ENCODE measurements around the gene BST2. TPM values are rescaled to one million over a fixed set of nuclear protein-coding genes. Genes with fewer than 3 reads are reported as not detected.

BST2 gene
- total and polyA plus RNA-seq, 5 donors from 2014 or later: 45.6 to 175 (median 157) TPM

DNA sequence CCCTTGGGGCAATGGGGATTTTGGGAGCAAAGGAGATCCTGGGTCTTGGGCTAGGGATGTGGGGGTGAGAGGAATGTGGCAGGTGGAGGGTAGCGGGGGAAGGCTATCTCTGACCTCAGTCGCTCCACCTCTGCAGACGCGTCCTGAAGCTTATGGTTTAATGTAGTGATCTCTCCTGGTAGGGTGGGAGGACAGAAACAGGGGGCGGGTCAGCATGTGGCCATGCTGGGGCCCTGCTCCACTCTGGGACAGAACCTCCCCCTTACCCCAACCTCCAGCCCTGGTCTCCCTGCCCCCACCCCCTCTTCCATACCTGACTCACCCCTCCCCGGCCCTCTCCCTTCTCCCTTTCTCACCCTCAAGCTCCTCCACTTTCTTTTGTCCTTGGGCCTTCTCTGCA, 1.4 kb downstream of the BST2 start:
- H3K27me3 Mint-ChIP-seq: no peaks in the 10 kb centered on the region
- no peaks in the 10 kb centered on the region for H3K9me3 Mint-ChIP-seq
- peak overlapping the region; percentile 93 to 99 (median 94) for H3K4me3 Mint-ChIP-seq
- peak overlapping the region; percentile 90 for H3K4me3 ChIP-seq (ENCODE audit: low read depth, low read length)
- ATAC-seq (ENCODE audit: low read depth in 2 of 2) (no peak), DNase-seq (no peak)
- H3K4me1 Mint-ChIP-seq: peaks cover 10 to 45% (median 13%) of the 10 kb centered on the region in 4 donors
- H3K4me1 ChIP-seq (ENCODE audit: control insufficient read depth, insufficient read depth, low read length, poor library complexity, severe bottlenecking): peaks cover 44% of the 10 kb centered on the region
- H3K36me3 ChIP-seq (ENCODE audit: control insufficient read depth, insufficient read depth, low read length): peaks cover 7% of the 10 kb centered on the region
- peak overlapping the region; percentile 87 for H3K27ac ChIP-seq (ENCODE audit: insufficient read depth, low read length, poor library complexity, severe bottlenecking)
- H3K27me3 ChIP-seq (ENCODE audit: control insufficient read depth, insufficient read depth, low read length): no peaks in the 10 kb centered on the region
- H3K27ac Mint-ChIP-seq: peak overlapping the region; percentile 90 to 95 (median 93)
- H3K36me3 Mint-ChIP-seq: no peaks in the 10 kb centered on the region
- H3K9me3 ChIP-seq (ENCODE audit: control insufficient read depth in 2 of 2, low read length in 2 of 2): no peaks in the 10 kb centered on the region

DNA sequence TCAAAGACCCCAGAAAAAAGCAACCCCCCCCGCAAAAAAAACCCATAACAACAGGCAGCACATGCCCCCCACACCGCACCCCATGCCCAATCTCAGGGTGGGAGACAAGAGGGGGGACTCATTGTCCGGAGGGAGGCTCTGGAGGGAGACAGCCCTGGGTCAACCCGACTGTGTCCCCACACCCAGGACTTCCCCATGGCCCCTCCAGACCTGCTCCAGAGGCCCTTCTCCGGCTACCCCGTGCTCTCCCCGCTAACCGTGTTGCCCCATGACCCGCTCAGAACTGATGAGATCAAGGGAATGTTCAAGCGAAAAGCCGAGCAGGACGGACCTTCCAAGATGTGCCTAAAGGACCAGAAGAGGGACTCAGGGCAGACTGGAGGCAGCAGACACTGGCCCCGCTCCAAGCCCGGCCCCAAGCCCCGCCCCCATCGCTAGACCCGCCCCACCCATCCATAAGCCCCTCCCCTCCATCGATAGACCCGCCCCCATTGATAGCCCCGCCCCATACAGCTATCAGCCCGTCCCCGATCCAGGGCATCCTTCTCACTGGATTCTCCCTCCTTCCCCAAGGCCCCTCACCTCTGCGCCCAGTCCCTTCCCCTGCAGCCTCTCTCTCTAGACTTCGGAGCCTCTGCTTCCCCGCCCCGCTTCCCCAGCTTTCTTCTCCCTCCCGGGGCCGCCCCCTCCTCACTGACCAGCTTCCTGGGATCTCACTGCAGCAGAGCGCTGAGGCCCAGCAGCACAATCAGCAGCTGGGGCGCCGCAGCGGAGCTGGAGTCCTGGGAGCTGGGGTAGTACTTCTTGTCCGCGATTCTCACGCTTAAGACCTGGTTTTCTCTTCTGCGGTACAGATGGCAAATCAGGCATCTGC, 2.2 kb downstream of the BST2 start:
- H3K36me3 Mint-ChIP-seq: no peaks in the 10 kb centered on the region
- H3K27me3 ChIP-seq (ENCODE audit: control insufficient read depth, insufficient read depth, low read length): no peaks in the 10 kb centered on the region
- H3K27me3 Mint-ChIP-seq: no peaks in the 10 kb centered on the region
- H3K4me3 Mint-ChIP-seq: peak overlapping the region; percentile 93 to 99 (median 94)
- ATAC-seq (ENCODE audit: low read depth in 2 of 2) (peak; percentile 17 to 22), DNase-seq (peak in 2 of 3 donors; percentile 28 to 30)
- H3K27ac Mint-ChIP-seq: peak overlapping the region in 2 of 3 donors; percentile 89 to 93
- H3K27ac ChIP-seq (ENCODE audit: insufficient read depth, low read length, poor library complexity, severe bottlenecking): peak overlapping the region; percentile 87
- no peaks in the 10 kb centered on the region for H3K9me3 ChIP-seq (ENCODE audit: control insufficient read depth in 2 of 2, low read length in 2 of 2)
- peaks cover 7% of the 10 kb centered on the region for H3K36me3 ChIP-seq (ENCODE audit: control insufficient read depth, insufficient read depth, low read length)
- no peaks in the 10 kb centered on the region for H3K9me3 Mint-ChIP-seq
- no peak overlapping the region for H3K4me3 ChIP-seq (ENCODE audit: low read depth, low read length)
- peaks cover 10 to 45% (median 13%) of the 10 kb centered on the region in 4 donors for H3K4me1 Mint-ChIP-seq
- H3K4me1 ChIP-seq (ENCODE audit: control insufficient read depth, insufficient read depth, low read length, poor library complexity, severe bottlenecking): peaks cover 41% of the 10 kb centered on the region

DNA sequence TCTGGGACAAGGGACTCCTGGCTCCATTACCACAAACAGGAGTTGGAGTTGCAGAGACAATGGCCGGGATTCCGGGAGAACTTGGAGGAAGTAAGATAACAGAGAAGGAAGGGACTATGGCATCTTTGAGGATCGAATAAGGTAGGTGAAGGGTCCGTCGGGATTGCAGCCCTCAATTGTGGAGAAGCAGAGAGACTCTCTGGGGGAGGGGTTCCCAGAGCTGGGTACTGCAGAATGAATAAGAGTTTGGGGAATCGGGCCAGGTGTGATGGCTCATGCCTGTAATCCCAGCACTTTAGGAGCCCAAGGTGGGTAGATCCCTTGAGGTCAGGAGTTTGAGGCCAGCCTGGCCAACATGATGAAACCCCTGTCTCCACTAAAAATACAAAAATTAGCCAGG, 3.8 kb downstream of the BST2 start:
- Histone ChIP-seq H3K27me3 (ENCODE audit: control insufficient read depth, insufficient read depth, low read length) (no peaks in the 10 kb centered on the region), H3K4me1 (ENCODE audit: control insufficient read depth, insufficient read depth, low read length, poor library complexity, severe bottlenecking) (peaks cover 31% of the 10 kb centered on the region), H3K36me3 (ENCODE audit: control insufficient read depth, insufficient read depth, low read length) (peaks cover 7% of the 10 kb centered on the region), H3K4me3 (ENCODE audit: low read depth, low read length) (no peak overlapping the region), H3K27ac (ENCODE audit: insufficient read depth, low read length, poor library complexity, severe bottlenecking) (no peak overlapping the region), H3K9me3 (ENCODE audit: control insufficient read depth in 2 of 2, low read length in 2 of 2) (no peaks in the 10 kb centered on the region)
- ATAC-seq (ENCODE audit: low read depth in 2 of 2) (no peak), DNase-seq (no peak)
- peaks cover 3% of the 10 kb centered on the region for H3K36me3 Mint-ChIP-seq
- H3K27me3 Mint-ChIP-seq: no peaks in the 10 kb centered on the region
- no peak overlapping the region for H3K27ac Mint-ChIP-seq
- no peaks in the 10 kb centered on the region for H3K9me3 Mint-ChIP-seq
- peak overlapping the region in 2 of 4 donors; percentile 47 to 68 for H3K4me3 Mint-ChIP-seq
- H3K4me1 Mint-ChIP-seq: peaks cover 4 to 31% (median 7%) of the 10 kb centered on the region in 4 donors

DNA sequence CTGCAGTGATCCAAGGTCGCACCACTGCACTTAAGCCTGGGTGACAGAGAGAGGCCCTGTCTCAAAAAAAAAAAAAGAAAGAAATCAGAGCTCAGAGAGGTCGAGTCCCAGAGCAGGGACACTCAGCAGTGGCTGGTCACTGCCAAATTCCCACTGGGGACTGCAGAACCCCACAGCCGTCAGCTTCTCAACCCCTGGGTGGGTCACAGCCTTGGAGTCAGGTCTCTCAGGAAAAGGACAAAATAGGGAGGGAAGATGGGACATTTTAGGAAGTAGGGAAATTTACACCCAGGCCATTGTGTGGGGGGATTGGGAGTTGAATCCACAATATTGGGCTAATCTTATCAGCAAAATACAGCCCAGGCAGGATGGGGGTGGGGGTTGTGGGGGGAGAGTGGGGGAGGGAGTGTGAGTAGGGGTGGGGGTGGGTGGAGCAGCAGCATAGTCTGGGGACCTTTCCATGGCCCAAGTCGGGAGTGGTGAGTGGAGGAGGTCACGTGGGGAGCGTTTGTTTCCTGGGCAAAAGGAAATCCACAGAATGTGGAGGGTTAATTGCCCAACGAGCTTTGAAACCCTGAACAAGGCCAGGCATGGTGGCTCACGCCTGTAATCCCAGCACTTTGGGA, 6.4 kb downstream of the BST2 start:
- no peak overlapping the region for H3K4me3 Mint-ChIP-seq
- peaks cover 3% of the 10 kb centered on the region for H3K36me3 Mint-ChIP-seq
- peaks cover 7% of the 10 kb centered on the region for H3K36me3 ChIP-seq (ENCODE audit: control insufficient read depth, insufficient read depth, low read length)
- ATAC-seq (ENCODE audit: low read depth in 2 of 2) (no peak), DNase-seq (no peak)
- H3K4me3 ChIP-seq (ENCODE audit: low read depth, low read length): no peak overlapping the region
- no peak overlapping the region for H3K27ac ChIP-seq (ENCODE audit: insufficient read depth, low read length, poor library complexity, severe bottlenecking)
- peak overlapping the region in 1 of 3 donors; percentile 32 for H3K27ac Mint-ChIP-seq
- H3K27me3 ChIP-seq (ENCODE audit: control insufficient read depth, insufficient read depth, low read length): no peaks in the 10 kb centered on the region
- no peaks in the 10 kb centered on the region for H3K9me3 ChIP-seq (ENCODE audit: control insufficient read depth in 2 of 2, low read length in 2 of 2)
- H3K9me3 Mint-ChIP-seq: no peaks in the 10 kb centered on the region
- H3K4me1 ChIP-seq (ENCODE audit: control insufficient read depth, insufficient read depth, low read length, poor library complexity, severe bottlenecking): peaks cover 14% of the 10 kb centered on the region
- H3K4me1 Mint-ChIP-seq: peaks cover 0 to 22% (median 8%) of the 10 kb centered on the region in 4 donors
- peaks cover 9% of the 10 kb centered on the region for H3K27me3 Mint-ChIP-seq

DNA sequence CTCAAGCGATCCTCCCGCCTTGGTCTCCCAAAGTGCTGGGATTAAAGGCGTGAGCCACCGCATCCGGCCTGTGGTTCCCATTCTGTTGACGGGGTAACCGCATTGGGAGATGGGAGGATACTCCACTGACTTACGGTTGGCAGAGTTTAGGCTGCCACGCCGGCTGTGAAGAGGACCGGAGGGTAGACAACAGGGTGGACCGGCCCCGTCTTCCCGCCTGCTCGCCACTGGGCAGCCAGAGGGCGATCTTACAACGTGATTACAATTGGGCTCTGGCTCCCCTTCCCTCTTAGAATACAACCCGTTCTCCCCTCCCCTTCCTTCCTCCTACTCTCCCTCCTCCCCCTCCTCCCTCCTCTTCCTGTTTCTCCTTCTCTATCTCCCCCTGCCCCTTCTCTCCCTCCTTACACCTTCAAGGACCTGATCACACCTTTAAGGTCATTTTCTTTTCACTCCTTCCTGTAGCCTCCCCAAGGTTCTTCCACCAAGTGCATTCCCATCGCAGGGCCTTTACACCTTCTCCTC, 10.5 kb downstream of the BST2 start:
- peaks cover 0 to 24% (median 14%) of the 10 kb centered on the region in 4 donors for H3K4me1 Mint-ChIP-seq
- no peak overlapping the region for H3K4me3 ChIP-seq (ENCODE audit: low read depth, low read length)
- peak overlapping the region; percentile 67 to 84 (median 80) for H3K27ac Mint-ChIP-seq
- peak overlapping the region in 2 of 4 donors; percentile 33 to 56 for H3K4me3 Mint-ChIP-seq
- peak overlapping the region; percentile 15 for H3K27ac ChIP-seq (ENCODE audit: insufficient read depth, low read length, poor library complexity, severe bottlenecking)
- ATAC-seq (ENCODE audit: low read depth in 2 of 2): peak; percentile 15 to 25
- DNase-seq: peak; percentile 20 to 81 (median 31)
- peaks cover 3% of the 10 kb centered on the region for H3K36me3 Mint-ChIP-seq
- H3K4me1 ChIP-seq (ENCODE audit: control insufficient read depth, insufficient read depth, low read length, poor library complexity, severe bottlenecking): peaks cover 30% of the 10 kb centered on the region
- H3K9me3 Mint-ChIP-seq: peaks cover 0 to 3% (median 0%) of the 10 kb centered on the region in 7 donors
- no peaks in the 10 kb centered on the region for H3K9me3 ChIP-seq (ENCODE audit: control insufficient read depth in 2 of 2, low read length in 2 of 2)
- peaks cover 5% of the 10 kb centered on the region for H3K27me3 ChIP-seq (ENCODE audit: control insufficient read depth, insufficient read depth, low read length)
- no peaks in the 10 kb centered on the region for H3K36me3 ChIP-seq (ENCODE audit: control insufficient read depth, insufficient read depth, low read length)
- peaks cover 18% of the 10 kb centered on the region for H3K27me3 Mint-ChIP-seq

DNA sequence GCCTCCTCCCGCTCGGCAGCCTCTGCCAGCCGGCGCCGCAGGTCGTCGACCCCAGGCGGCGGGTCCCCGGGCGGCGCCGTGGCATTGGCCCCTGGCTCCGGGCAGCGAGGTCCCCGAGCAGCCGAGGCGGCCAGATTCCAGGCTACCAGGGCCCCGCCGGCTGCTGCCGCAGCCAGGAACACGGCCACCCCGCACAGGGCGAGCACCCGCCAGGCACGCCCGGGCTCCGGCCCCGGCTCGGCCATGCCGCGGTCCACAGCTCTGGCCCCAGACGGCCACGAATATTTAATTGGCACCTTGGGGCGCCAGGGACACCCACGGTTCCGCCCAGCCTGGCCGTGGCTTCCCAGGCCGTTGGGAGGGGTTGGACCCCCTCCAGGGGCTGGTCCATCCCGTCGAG, 11.5 kb downstream of the BST2 start, which contains the start of gene CCDC194:
Gene CCDC194 (minus strand): TSS at position 283 of the 400 bp plus-strand sequence. CDS start 38 bp downstream, at position 245.
- Histone ChIP-seq H3K27me3 (ENCODE audit: control insufficient read depth, insufficient read depth, low read length) (peaks cover 6% of the 10 kb centered on the region), H3K9me3 (ENCODE audit: control insufficient read depth in 2 of 2, low read length in 2 of 2) (peaks cover 0 to 2% of the 10 kb centered on the region in 2 experiments), H3K4me1 (ENCODE audit: control insufficient read depth, insufficient read depth, low read length, poor library complexity, severe bottlenecking) (peaks cover 30% of the 10 kb centered on the region), H3K36me3 (ENCODE audit: control insufficient read depth, insufficient read depth, low read length) (no peaks in the 10 kb centered on the region), H3K4me3 (ENCODE audit: low read depth, low read length) (no peak within 1 kb of the TSS), H3K27ac (ENCODE audit: insufficient read depth, low read length, poor library complexity, severe bottlenecking) (peak within 1 kb of the TSS; percentile 15)
- H3K9me3 Mint-ChIP-seq: peaks cover 0 to 3% (median 0%) of the 10 kb centered on the region in 7 donors
- H3K4me3 Mint-ChIP-seq: peak within 1 kb of the TSS in 3 of 4 donors; percentile 33 to 56 (median 41)
- H3K27ac Mint-ChIP-seq: peak within 1 kb of the TSS; percentile 67 to 84 (median 80)
- H3K36me3 Mint-ChIP-seq: peaks cover 3% of the 10 kb centered on the region
- ATAC-seq (ENCODE audit: low read depth in 2 of 2): no peak
- DNase-seq: no peak
- peaks cover 18% of the 10 kb centered on the region for H3K27me3 Mint-ChIP-seq
- peaks cover 0 to 25% (median 14%) of the 10 kb centered on the region in 4 donors for H3K4me1 Mint-ChIP-seq

DNA sequence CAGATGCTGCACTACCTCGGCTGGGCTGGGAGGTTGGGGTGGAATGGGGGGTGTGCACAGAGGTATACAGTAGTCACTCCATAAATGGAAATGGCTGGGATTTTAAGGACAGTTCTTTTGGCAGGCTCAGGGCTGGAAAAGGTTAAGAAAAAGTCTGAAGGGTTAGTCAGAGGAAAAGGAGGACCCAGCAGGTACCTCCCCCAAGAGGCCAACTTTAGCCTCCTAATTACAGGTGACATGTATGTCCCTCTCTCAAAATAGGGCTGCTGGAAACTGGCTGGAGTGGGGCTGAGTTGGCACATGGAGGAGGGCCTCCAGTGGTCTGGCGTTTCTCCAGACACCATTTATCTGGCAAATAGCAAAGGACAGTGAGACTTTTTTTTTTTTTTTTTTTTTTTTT, 12.4 kb downstream of the BST2 start:
- peak overlapping the region in 1 of 3 donors; percentile 47 for H3K27ac Mint-ChIP-seq
- H3K9me3 Mint-ChIP-seq: peaks cover 0 to 3% (median 0%) of the 10 kb centered on the region in 7 donors
- peaks cover 6% of the 10 kb centered on the region for H3K27me3 ChIP-seq (ENCODE audit: control insufficient read depth, insufficient read depth, low read length)
- H3K4me3 ChIP-seq (ENCODE audit: low read depth, low read length): no peak overlapping the region
- H3K36me3 Mint-ChIP-seq: peaks cover 3% of the 10 kb centered on the region
- no peaks in the 10 kb centered on the region for H3K36me3 ChIP-seq (ENCODE audit: control insufficient read depth, insufficient read depth, low read length)
- H3K4me3 Mint-ChIP-seq: peak overlapping the region in 1 of 4 donors; percentile 41
- peaks cover 0 to 2% of the 10 kb centered on the region in 2 experiments for H3K9me3 ChIP-seq (ENCODE audit: control insufficient read depth in 2 of 2, low read length in 2 of 2)
- H3K4me1 ChIP-seq (ENCODE audit: control insufficient read depth, insufficient read depth, low read length, poor library complexity, severe bottlenecking): peaks cover 30% of the 10 kb centered on the region
- peaks cover 23% of the 10 kb centered on the region for H3K27me3 Mint-ChIP-seq
- H3K27ac ChIP-seq (ENCODE audit: insufficient read depth, low read length, poor library complexity, severe bottlenecking): no peak overlapping the region
- no peak for DNase-seq
- peaks cover 0 to 25% (median 14%) of the 10 kb centered on the region in 4 donors for H3K4me1 Mint-ChIP-seq
- ATAC-seq (ENCODE audit: low read depth in 2 of 2): no peak
